HG03575 (cell line): Measurements from ENCODE around the gene PRDM5.
A peak's percentile ranks its signal among the peaks of the same experiment; 100 is the strongest.

Source experiments
- ATAC-seq: cut with Tn5 transposase; IDR thresholded peaks from one replicate; pipeline ENCODE4 v1.9.1; 2021; ENCODE audit not compliant: unreplicated experiment, insufficient number of reproducible peaks, low FRiP score; ENCODE audit errors: extremely low read depth

PRDM5 gene

GRCh38 chr4:120918092-120918491 is 4.4 kb downstream of the PRDM5 start:
- ATAC-seq, result no peak

- ATAC-seq, result no peak
Observed at GRCh38 chr4:120916937-120917336, 5.6 kb downstream of the PRDM5 start.

DNA sequence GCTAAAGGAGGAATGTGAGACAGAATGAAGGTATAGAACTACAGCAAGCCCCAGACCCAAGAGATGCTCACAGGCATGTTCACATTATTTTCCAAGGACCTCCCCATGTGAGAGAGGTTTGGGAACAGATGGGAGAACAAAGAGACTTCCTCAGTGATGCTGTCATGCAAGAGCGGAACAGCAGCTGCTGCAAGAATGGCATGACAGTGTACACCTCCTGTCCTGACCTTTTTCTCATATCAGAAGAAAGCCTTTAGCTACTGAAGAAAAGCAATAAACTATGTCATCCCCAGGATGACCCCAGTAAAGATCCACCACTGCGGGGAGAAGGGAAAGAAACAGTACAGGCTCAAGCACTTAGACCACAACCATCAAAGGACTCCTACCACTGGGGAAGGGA is 7.2 kb downstream of the PRDM5 start:
- no peak for ATAC-seq

DNA sequence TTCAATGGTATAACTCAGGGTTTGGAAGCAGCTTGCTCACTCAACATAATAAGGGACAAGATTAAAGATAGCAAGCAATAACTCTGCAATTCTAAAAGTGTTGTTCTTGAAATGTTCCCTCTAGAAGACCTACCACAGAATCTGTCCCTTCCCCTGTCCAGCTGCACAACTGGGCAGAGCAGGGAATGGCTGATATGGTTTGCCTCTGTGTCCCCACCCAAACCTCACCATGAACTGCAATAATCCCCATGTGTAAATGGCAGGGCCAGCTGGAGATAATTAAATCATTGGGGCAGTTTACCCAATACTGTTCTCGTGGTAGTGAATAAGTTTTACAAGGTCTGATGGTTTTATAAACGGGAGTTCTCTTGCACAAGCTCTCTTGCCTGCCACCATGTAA is 19.1 kb downstream of the PRDM5 start:
- ATAC-seq, result no peak

GRCh38 chr4:120902925-120903324 is 19.6 kb downstream of the PRDM5 start:
- no peak for ATAC-seq

DNA sequence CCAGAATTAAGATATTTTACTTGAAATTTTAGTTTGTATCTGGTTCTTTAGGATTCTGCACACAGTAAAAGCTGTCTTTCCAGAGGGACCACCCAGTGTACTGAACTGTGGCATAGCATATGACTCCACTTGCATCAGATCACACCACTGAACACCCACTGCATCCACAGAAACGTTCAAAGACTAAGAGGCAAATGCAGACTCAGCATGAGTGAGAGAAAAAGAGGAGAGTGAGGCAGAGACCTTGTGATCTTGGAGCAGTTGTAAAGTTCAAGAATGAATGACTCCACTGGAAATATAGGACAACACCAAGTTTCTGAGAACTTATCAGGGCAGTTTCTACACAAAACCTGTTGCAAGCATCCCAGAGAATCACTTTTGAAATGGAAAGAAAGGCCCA is 20.8 kb downstream of the PRDM5 start:
- ATAC-seq, result no peak

GRCh38 chr4:120897981-120898719 is 24.4 kb downstream of the PRDM5 start:
- no peak for ATAC-seq

GRCh38 chr4:120895554-120895953 is 27.0 kb downstream of the PRDM5 start:
- no peak for ATAC-seq

DNA sequence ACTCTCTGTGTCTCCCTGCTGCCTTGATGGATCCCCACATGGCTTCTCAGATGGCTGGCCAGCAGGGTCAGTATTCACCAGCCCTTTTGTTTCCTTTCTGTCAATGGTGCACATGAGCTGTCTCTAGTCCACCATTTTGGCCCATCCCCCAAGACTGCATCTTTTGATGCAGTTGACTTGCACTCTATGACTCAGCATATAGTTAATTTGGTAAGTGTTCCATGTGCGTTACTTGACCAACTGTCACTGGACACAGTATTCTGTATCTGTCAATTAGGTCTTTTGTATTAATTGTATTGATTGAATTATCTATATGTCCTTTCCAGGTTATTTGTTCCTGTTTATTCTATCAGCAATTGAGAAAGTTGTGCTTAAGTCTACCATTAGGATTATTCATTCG is 29.2 kb downstream of the PRDM5 start:
- ATAC-seq, result no peak

- ATAC-seq, result no peak
Observed at GRCh38 chr4:120886191-120886590, 36.3 kb downstream of the PRDM5 start.

- ATAC-seq, result no peak
Observed at GRCh38 chr4:120881846-120882245, 40.7 kb downstream of the PRDM5 start.

DNA sequence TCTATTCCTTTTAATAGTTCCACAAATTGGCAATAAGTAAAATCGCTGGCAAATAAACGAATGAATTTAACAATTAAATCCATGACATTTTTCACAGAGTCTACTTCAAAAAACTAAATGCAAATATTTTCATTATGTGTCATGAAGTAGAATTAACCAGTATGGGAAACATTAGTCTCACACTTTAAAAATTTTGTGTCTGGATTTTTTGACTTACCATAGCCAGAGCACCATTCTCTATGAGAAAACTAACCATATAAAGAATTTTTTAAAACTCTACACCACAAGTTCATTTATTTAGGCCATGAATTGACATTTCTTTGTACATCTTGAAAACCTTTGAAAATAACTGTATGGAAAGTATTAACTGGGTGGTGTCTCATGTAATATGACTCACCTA is 41.2 kb downstream of the PRDM5 start:
- ATAC-seq, result no peak

DNA sequence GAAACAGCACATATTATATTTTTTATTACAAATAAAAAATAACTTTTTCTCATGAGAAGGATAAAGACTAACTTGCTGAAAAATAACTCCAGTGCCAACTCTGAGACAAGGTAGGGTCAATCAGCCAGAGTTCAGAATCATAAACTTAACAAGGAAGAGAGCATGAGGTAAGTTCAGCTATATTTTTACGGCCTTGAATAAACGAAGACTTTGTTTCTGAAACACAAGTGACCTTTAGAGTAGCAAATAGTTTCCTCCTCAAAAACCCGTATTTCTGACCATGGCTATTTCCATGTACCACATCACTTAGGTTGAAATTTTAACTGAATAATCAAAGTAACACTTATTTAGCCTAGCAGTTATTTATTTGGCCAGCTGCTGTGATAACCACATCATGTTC is 45.5 kb downstream of the PRDM5 start:
- no peak for ATAC-seq

GRCh38 chr4:120874792-120875774 is 47.4 kb downstream of the PRDM5 start:
- no peak for ATAC-seq

DNA sequence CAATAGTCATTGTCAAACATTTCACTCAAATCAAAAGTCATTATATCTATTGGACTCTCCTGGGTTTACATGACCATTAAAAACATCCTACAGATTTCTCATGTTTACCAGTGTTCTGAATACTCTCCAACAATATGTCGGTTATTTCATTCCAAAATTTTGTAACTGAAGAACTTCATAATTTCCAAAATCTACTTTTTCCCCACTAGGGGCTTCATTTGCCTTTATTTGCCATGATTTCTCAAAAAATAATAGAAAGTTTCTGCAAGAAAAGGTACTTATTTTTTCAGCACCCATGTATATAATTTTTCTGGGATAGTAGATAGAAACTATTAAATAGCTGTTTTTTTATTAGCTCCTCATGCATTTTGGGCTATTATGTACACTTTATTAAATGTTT is 49.0 kb downstream of the PRDM5 start:
- no peak for ATAC-seq

- no peak for ATAC-seq
Observed at GRCh38 chr4:120871173-120871572, 51.4 kb downstream of the PRDM5 start.

GRCh38 chr4:120870279-120870673 is 52.2 kb downstream of the PRDM5 start:
- ATAC-seq, result no peak

- ATAC-seq, result no peak
Observed at GRCh38 chr4:120869613-120870278, 52.8 kb downstream of the PRDM5 start.

- no peak for ATAC-seq
Observed at GRCh38 chr4:120867506-120867905, 55.0 kb downstream of the PRDM5 start.

DNA sequence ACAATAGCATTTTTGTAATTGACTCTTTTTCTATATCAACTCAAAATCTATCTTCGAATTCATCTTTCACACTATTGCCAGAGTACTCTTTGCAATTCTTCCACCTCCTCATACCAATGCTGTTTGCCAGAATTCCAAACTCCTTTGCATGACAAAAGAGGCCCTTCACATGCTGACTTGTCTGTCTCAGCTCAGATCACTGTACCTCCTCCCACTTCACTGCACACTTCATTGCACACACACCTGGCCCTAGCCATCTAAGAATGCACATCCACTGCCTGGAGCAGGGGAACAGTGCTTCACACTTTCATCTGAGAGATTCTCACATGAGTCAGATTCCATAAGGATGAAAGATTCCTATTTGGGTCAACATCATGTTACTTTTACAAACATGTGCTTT is 56.5 kb downstream of the PRDM5 start:
- ATAC-seq, result peak; percentile 67
